GM12864 (cell line): ENCODE results near the gene SPRTN.

Source experiments
- DNase-seq: peaks from one replicate; pipeline ENCODE4 v3.0.0-alpha.2; 2011; ENCODE audit warnings: low read depth
- H3K4me3 ChIP-seq: 2 replicates; pipeline ENCODE4 v1.5.1; 2011; ENCODE audit warnings: mild to moderate bottlenecking, low read depth, low read length, control low read depth
- TF ChIP-seq, protein P1 (sequence below): IDR thresholded peaks from 2 replicates; pipeline ENCODE4 v1.5.1; 2011; ENCODE audit warnings: low read depth, mild to moderate bottlenecking, moderate library complexity, low read length, control low read depth, inconsistent platforms; ENCODE audit errors: missing control alignments

The SPRTN gene

DNA sequence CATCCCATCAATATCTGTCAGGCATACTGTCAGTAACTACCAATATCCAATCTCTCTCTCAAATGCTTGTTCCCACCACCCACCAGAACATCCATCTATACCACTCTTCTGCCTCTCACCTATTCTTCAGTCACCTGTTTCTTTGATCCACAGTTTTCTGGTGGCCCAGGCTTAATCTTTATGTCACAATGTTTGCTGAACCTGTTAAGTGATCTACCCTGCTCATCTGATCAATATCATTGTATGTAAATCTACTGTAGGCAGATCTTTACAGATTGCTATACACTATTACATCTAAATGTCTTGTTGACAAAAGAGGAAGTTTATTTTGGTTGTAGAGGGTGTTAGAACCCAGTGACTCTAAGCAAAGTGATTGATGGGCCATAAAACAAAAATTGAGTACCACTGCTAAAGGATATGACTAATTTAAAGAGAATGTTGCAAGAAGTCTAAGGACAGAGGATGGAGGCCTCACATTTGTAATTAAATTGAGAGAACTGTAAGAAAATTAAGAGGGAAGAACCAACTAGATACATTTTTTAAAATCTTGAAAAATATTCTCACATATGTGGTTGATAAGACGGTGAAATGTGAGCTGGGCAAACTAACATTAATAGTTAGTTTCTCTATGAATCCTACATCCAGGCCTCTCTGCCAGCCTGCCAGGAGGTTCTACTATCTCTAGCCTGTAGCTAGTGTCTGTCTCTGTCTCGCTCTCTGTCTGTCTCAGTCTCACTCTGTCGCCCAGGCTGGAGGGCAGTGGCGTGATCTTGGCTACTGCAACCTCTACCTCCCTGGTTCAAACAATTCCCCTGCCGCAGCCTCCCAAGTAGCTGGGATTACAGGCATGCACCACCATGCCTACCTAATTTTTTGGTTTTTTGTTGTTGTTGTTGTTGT, 49.9 kb downstream of the SPRTN start:
- H3K4me3 ChIP-seq, result no peak overlapping the region
- no peak for DNase-seq
- TF ChIP-seq, protein P1, sequence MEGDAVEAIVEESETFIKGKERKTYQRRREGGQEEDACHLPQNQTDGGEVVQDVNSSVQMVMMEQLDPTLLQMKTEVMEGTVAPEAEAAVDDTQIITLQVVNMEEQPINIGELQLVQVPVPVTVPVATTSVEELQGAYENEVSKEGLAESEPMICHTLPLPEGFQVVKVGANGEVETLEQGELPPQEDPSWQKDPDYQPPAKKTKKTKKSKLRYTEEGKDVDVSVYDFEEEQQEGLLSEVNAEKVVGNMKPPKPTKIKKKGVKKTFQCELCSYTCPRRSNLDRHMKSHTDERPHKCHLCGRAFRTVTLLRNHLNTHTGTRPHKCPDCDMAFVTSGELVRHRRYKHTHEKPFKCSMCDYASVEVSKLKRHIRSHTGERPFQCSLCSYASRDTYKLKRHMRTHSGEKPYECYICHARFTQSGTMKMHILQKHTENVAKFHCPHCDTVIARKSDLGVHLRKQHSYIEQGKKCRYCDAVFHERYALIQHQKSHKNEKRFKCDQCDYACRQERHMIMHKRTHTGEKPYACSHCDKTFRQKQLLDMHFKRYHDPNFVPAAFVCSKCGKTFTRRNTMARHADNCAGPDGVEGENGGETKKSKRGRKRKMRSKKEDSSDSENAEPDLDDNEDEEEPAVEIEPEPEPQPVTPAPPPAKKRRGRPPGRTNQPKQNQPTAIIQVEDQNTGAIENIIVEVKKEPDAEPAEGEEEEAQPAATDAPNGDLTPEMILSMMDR, result no peak

DNA sequence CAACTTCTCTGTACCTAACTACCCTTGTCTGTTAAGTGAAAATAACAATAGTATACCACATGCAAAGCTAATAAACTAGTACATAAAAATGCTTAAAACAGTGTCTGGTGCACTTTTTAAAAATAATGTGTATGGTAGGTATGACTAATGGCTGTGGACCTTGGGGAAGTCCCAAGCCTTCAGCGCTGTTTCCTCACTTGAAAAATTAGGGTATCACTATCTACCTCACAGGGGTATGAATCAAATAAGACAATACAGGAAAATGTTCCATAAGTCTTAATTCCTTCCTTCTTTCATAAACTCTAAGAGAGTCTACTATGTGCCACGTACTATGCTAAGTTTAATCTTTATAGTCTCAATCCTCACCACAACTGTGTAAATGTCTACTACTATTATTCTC, 52.0 kb downstream of the SPRTN start:
- TF ChIP-seq, protein P1, result no peak
- DNase-seq, result no peak
- H3K4me3 ChIP-seq, result no peak overlapping the region

DNA sequence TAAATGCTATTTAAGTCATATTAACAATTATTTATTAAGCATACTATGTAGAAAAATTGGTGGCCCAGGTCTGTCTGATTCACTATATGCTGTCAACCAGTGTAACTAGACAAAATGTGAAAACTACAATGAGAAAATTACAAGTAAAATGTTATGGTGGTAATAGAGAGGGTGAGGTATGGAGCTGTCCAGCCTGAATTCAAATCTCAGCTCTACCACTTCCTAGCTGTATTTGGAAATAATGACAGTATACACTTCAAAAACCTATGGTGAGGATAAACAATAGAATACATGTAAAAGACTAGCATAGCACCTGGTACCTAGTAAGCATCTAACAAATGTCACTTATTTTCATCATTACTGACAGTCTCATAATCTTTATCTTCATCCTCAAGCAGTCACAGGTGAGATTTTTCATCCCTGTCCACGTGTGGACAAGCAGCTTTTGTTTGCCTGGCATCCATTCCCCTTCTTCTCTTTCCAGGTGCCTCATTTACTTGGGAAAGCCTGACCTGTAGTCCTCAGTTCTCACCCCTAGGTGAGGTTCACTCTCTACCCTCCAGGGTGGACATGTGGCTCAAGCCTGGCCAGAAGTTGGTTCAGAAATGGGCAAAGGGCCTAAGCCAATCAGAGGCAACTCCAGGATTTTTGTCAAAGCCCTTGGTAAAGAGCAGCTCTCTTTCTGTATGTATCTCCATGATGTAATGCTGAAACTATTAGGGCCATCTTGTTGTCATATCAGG, 54.5 kb downstream of the SPRTN start:
- no peak overlapping the region for H3K4me3 ChIP-seq
- TF ChIP-seq, protein P1, result no peak
- DNase-seq, result no peak

DNA sequence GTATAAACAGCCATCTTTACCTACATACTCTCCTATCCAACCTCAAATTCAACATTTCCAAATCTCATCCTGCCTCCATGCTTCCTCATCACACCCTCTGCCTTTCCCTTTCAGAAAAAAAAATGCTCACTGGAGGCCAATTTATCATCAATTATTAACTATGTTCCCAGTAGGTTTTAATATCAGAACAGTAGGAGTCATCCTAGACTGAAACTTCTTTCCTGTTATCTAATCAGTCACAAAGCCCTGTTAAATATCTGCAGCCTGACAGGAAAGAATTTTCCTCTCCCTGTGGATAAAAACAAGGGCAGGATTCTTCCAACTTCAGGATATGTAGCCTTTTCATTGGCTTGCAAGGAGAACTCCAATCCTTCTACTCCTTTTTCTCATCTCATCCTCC, 55.6 kb downstream of the SPRTN start:
- DNase-seq, result no peak
- no peak overlapping the region for H3K4me3 ChIP-seq
- TF ChIP-seq, protein P1, result no peak

DNA sequence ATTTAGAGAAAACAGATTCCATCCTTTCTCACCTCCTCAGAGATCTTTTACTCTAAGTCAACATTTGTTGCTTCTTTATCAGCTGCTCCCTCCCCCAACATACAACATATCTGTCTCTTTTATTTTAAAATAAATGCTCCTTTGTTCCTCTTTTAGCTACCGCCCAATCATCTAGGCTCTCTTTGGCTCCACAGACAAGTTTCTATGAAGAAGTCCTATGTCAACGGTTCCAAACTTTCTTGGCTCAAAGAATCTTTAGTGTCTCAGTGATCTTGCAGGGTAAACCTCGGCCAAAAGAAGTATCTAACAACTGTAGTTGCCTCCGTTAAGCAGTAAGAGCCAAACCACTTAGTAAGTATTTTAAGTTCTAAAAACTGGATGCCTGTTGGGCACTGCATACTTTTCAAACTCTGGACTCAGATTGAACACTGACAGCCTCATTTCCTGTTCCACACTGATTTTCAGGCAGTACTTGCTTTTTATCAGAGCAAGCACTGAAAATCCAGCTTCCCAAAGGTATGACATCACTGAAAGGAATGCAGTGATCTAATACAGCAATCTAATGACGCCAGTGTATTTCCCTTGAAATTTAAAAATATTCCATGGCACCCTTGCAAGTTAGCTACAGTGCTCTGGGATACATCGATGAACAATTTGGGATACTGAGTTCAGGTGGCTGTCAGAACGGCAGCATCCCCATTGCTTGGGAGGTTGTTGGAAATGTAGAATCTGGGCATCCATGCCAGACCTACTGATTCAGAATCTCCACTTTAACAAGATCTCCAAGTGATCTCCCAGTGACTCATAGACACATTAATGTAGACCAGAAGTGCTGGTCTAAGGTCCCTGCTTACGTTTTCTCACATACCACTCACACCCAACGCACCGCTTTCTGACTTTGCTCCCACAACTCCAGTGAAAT, 57.2 kb downstream of the SPRTN start:
- DNase-seq, result no peak
- TF ChIP-seq, protein P1, result no peak
- H3K4me3 ChIP-seq, result no peak overlapping the region

DNA sequence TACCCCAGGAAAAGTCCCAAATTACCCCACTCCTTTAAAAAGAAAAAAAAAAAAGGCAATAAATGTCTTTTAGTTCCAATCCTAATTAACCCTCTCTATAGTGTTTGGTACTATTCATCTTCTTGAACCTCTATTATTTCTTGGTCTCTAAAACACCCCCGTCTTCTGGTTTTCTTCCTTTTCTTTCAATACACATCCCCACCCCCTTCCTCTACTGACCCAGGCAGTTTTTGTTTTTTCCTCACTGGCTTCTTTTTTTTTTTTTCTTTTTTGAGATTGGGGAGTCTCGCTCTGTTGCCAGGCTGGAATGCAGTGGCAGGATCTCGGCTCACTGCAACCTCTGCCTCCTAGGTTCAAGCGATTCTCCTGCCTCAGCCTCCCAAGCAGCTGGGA, 57.9 kb downstream of the SPRTN start:
- no peak overlapping the region for H3K4me3 ChIP-seq
- TF ChIP-seq, protein P1, result no peak

More for the DNA sequence above, 57.9 kb downstream of the SPRTN start:
- no peak for DNase-seq
